HG03175 (cell line): Measurements from ENCODE around the gene SLC36A2.
"Not testable (repeated sequence)": the region's sequence is repeated elsewhere in the genome, so short reads cannot be mapped to it uniquely, and the experiment has no call there.

Experiments used
- ATAC-seq: cut with Tn5 transposase; IDR thresholded peaks from one replicate; pipeline ENCODE4 v1.9.1; 2021; ENCODE audit warnings: mild to moderate bottlenecking, moderate library complexity; ENCODE audit not compliant: unreplicated experiment

SLC36A2 gene

GRCh38 chr5:151347369-151347768 is at the start of gene SLC36A2:
TSS of gene SLC36A2 (minus strand) at chr5:151347559. CDS start at chr5:151347460, 99 bp downstream.
- ATAC-seq, result no peak

GRCh38 chr5:151388960-151389359 is 41.6 kb upstream of the SLC36A2 start:
- ATAC-seq, result no peak

GRCh38 chr5:151384106-151384505 is 36.7 kb upstream of the SLC36A2 start:
- ATAC-seq, result no peak

- no peak for ATAC-seq
These were observed 35.7 kb upstream of the SLC36A2 start for GRCh38 chr5:151383011-151383410.

GRCh38 chr5:151382576-151382975 is 35.2 kb upstream of the SLC36A2 start:
- no peak for ATAC-seq

- ATAC-seq, result no peak
These were observed 34.5 kb upstream of the SLC36A2 start for GRCh38 chr5:151381899-151382298.

GRCh38 chr5:151378616-151379015 is 31.3 kb upstream of the SLC36A2 start:
- no peak for ATAC-seq

GRCh38 chr5:151374539-151374938 is 27.2 kb upstream of the SLC36A2 start:
- ATAC-seq, result no peak

- not testable (repeated sequence) for ATAC-seq
These were observed 19.7 kb upstream of the SLC36A2 start for GRCh38 chr5:151367038-151367437.

- no peak for ATAC-seq
These were observed 16.3 kb upstream of the SLC36A2 start for GRCh38 chr5:151363673-151364072.

- no peak for ATAC-seq
These were observed 15.6 kb upstream of the SLC36A2 start for GRCh38 chr5:151362970-151363369.

- no peak for ATAC-seq
These were observed 12.0 kb upstream of the SLC36A2 start for GRCh38 chr5:151359391-151359790.

- no peak for ATAC-seq
These were observed 10.4 kb upstream of the SLC36A2 start for GRCh38 chr5:151357792-151358191.

GRCh38 chr5:151357097-151357496 is 9.7 kb upstream of the SLC36A2 start:
- ATAC-seq, result no peak

GRCh38 chr5:151351671-151352070 is 4.3 kb upstream of the SLC36A2 start:
- no peak for ATAC-seq

- ATAC-seq, result no peak
These were observed 1.4 kb upstream of the SLC36A2 start for GRCh38 chr5:151348789-151349188.

GRCh38 chr5:151345808-151346478 is 1.4 kb downstream of the SLC36A2 start:
- no peak for ATAC-seq

GRCh38 chr5:151345187-151345807 is 2.1 kb downstream of the SLC36A2 start:
- no peak for ATAC-seq

- no peak for ATAC-seq
These were observed 3.3 kb downstream of the SLC36A2 start for GRCh38 chr5:151344088-151344487.

GRCh38 chr5:151340004-151340403 is 7.4 kb downstream of the SLC36A2 start:
- ATAC-seq, result no peak

- no peak for ATAC-seq
These were observed 8.6 kb downstream of the SLC36A2 start for GRCh38 chr5:151338734-151339133.

GRCh38 chr5:151332857-151333256 is 14.5 kb downstream of the SLC36A2 start:
- ATAC-seq, result no peak

- ATAC-seq, result no peak
These were observed 18.6 kb downstream of the SLC36A2 start for GRCh38 chr5:151328734-151329133.
